Ovary (tissue), 1 donor: ENCODE data around the gene FOCAD.

ENCODE experiments used
- EP300 ChIP-seq: sonication (generic); formaldehyde crosslinking; IDR thresholded peaks from one replicate; pipeline ENCODE4 v1.6.1; 2017; ENCODE audit warnings: antibody characterized with exemption
- POLR2A ChIP-seq: fragments of 450-650 bp; IDR thresholded peaks from one replicate; pipeline ENCODE4 v1.6.1; 2017; ENCODE audit warnings: antibody characterized with exemption, mild to moderate bottlenecking, moderate library complexity

- TF ChIP-seq POLR2A (no peak), EP300 (no peak)
These were observed 44.6 kb downstream of the FOCAD start for GRCh38 chr9:20728493-20729220.
